Sciatic nerve (tissue), 2 donors: ENCODE measurements around the gene NEUROG1. TPM values are rescaled to one million over a fixed set of nuclear protein-coding genes. Genes with fewer than 3 reads are reported as not detected.

Experiments used
- ATAC-seq: fragments of 200-7000 bp; cut with Tn5 transposase; one replicate; pipeline ENCODE4 v1.9.1; 2020; ENCODE audit warnings: mild to moderate bottlenecking, moderate library complexity
- DNase-seq: peaks from one replicate; pipeline ENCODE4 v3.0.0-alpha.2; 2020; ENCODE audit warnings: low spot score
- intact Hi-C: fragments of 100-400 bp; cut with DNase I; formaldehyde crosslinking; loops from one replicate; pipeline ENCODE4 v1.14.2; 2022
- total RNA-seq: library from RNA; stranded (reverse); fragmentation: NEBNext Ultra II Directional; extraction: Animal tissue kit (Norgen Biotek cat#: 25700); gene quantifications from one replicate; pipeline ENCODE4 v1.2.1, GENCODE V29; 2021
- donor health status: DM: no; HTN: no; CAD: no.
- donor health status: DM: no; HTN: no; CAD: no.

The NEUROG1 gene, protein sequence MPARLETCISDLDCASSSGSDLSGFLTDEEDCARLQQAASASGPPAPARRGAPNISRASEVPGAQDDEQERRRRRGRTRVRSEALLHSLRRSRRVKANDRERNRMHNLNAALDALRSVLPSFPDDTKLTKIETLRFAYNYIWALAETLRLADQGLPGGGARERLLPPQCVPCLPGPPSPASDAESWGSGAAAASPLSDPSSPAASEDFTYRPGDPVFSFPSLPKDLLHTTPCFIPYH
- total RNA-seq = not detected

DNA sequence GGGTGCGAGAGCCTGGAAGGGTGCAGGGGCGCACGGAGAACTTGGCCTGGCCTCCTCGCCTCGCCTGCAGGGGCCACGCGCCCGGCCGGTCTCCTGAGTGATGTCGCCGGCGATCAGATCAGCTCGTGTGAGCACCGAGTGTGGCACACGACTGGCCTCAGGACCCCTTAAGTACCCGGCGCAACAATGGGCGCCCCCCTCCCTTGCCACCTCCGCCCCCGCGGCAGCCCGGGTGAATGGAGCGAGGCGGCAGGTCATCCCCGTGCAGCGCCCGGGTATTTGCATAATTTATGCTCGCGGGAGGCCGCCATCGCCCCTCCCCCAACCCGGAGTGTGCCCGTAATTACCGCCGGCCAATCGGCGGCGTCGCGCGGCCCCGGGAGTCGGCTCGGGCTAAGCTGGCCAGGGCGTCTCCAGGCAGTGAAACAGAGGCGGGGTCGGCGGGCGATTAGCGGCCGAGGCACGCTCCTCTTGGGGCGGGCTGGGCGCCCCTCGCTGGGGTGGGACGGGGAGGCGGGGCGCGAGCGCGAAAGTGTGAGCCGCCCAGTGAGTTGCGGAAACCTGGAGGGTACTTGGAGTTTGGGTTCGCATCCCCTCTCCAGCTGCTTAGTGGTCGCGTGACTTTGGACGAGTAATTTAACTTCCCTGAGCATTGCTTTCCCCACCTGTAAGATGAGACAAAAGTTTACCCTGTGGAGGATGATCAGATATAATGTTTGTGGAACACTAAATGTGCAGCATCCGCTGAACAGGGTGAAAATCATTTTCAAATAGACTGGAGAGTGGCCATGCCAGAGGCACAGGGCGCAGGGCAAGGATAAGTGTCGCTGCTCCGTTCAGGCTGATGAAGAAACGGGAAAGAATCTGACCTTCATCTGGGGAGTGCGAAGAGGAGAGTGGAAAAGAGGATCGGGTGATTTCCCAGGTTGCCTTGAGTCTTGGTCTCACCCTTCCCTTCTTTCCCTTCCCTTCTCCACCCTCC, at the start of gene NEUROG1:
Gene NEUROG1, minus strand, starts transcription at position 145 of the 982 bp plus-strand sequence. CDS start 274 bp downstream, outside the sequence.
- ATAC-seq (no peak), DNase-seq (no peak)
- intact Hi-C loops = no loop called here

DNA sequence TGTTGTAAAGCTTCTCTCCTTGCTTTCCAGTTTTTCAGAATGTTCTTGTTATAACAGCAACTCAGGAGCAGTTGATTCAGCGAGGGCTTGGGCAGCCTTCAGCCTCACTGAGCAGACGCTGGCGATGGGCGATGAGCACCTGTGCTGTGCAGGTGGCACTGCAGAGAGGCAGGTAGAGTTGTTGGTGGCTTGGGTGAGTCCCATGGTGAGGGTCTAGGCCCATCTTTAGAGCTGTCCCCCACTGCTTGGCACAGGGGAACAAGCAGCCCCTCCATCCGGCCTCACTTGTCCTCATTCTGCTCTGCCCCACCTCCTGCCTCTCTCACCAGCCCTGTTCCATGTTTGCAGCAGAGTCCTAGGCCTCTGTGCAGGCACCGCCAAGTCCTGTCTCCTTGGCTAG, 49.2 kb upstream of the NEUROG1 start:
- intact Hi-C loops = loop anchor here (10.0 kb wide), 1 partner anchor 140 kb away; no protein-coding TSS in a partner anchor
- DNase-seq = no peak
- no peak for ATAC-seq

DNA sequence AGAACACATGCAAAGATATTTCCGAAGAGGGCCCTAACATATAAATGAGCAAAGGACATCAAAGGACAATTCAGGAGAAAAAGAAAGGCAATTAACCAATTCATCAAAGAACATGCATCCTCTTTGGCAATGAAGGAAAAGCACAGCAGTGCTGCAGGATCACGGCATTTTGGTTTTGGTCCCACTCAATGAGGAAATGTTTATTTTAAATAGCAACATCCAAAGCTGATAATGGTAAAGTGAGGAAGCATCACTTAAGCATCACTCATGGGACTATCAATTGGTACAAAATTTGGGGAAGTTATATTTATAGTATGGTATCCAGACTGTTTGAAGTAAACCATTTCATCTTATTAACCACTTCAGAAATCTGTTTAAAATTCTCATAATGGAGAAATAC, 48.5 kb upstream of the NEUROG1 start:
- ATAC-seq = no peak
- intact Hi-C loops = loop anchor here (10.0 kb wide), 1 partner anchor 141 kb away; no protein-coding TSS in a partner anchor

DNA sequence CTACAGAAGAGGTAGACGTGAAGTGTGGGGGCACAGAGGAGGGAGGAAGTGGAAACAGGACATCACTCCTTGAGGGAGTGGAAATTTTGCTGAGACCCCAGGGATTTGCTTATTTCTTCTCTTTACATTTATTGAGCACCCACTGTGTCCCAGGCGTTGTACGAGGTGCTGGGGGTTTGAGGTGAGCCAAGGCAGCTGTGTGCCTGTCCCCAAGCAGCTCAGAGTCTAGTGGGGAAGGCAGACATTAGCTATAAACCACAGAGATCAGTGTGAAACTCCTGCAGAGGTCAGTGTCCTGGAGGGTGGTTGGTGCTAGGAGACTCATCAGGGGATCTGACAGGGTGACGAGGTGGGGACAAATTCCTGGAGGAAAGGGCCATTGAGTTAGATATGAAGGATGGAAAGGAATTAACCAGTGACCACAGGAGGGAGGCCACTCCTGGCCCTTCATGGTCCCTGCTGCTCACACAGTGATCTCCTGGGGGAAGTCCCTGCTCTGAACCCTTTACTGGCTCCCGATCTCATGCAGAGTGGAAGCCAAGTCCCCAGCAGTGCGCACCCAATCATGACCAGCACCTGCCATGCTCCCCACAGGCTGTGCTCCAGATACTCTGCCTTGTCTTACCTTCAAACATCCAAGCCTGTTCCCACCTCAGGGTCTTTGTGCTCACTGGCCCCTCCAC, 46.5 kb upstream of the NEUROG1 start:
- ATAC-seq (no peak), DNase-seq (no peak)
- intact Hi-C loops = loop anchor here (10.0 kb wide), 1 partner anchor 143 kb away; no protein-coding TSS in a partner anchor

More for the DNA sequence above, 48.5 kb upstream of the NEUROG1 start:
- DNase-seq = no peak

DNA sequence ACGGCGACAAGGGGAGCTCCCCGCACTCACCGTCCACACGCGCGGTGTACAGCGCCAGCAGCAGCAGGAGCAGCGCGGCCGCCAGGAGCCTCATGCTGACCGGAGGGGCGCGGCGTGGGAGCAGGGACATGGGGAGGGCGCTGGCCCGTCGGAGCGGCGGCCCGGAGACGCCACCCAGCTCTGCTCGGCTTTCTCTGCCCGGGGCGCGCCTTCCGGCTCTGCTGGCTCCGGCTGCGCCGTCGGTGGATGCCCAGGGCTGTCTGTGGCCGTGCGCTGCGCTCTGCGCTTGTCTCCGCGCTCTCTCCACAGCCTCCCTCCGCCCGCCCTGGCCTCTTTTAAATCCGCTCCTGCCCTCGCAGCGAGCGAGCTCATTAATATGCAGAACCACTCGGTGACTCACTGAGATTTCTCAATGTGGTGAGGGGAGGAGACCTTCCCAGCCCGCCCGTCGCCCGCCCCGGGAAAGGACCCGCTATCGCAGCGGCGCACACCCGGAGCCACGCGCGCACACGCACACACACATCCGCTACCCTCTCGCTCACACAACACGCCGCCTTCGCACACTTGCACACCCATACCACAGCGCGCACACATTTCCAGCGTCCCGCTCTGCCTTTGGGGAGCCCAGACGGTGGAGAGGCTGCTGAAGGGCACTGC, 43.0 kb upstream of the NEUROG1 start, which contains the start of gene CXCL14:
Gene CXCL14, minus strand, starts transcription at position 307 of the 657 bp plus-strand sequence. Its CDS starts 213 bp downstream, at position 94.
- ATAC-seq (peak; percentile 75), DNase-seq (peak; percentile 76)
- intact Hi-C loops = loop anchor here (10.0 kb wide), 1 partner anchor 246 kb away; no protein-coding TSS in a partner anchor

DNA sequence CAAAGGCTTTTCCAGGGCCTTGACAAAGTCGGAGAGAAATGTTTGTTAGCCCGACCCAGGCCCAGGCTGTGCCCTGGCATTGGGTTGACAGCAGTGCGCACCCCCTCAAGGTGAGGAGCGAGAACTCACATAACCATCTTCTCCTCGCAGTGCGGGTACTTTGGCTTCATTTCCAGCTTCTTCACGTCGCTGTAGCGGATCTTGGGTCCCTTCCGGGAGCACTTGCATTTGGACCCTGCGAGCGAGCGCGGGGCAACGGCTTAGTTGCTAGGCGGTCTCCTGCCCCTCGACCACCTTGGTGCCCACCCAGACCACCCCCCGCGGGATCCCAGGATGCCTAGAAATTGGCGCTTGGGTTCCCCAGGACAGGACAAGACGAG, 42.5 kb upstream of the NEUROG1 start:
- ATAC-seq (no peak), DNase-seq (no peak)
- intact Hi-C loops = loop anchor here (10.0 kb wide), 1 partner anchor 247 kb away; no protein-coding TSS in a partner anchor

DNA sequence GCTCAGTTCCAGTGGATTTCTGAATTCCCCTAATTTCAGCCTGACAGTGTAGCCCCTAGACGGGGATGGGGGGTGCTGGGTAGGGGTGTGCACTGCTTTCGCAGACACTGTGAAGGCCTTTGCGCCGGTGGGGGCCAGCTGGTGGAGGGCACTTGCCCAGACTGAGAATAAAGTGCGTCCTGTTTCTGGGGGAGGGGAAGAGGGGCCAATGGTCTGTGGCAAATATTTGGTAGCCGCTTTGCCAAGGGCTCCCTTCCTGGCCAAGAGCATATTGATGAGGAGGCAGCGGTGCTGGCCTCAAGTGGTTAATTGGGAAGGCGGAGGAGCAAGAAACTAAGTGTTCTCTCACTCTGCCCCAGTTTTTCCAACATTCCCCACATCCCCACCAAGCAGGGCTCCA, 41.7 kb upstream of the NEUROG1 start:
- intact Hi-C loops = loop anchor here (10.0 kb wide), 1 partner anchor 247 kb away; no protein-coding TSS in a partner anchor
- DNase-seq (no peak), ATAC-seq (no peak)

DNA sequence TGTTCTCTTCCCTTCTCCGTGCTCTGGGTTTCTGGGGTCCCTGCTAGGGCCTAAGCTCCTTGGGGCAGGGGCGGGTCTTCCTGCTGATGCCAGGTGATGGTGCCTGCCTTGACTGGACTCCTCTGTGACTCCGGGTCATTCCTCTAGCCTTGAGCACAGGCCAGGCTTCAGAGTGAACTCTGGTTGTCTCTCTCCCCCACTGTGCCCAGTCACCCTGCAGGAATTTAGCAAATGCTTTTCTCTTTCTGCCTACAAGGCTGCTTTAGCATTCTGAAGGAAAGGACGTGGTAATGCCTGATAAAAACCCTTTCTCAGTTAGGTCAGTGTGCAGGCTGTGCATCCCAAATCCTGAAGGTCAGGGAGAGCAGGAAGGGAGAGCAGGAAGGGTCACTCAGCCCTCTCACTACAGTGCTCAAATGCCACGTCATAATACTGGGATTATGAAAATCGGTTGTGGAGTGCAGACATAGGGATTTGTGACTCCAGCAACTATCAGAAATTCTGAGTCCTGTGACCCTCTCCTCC, 40.4 kb upstream of the NEUROG1 start:
- intact Hi-C loops = loop anchor here (10.0 kb wide), 1 partner anchor 249 kb away; no protein-coding TSS in a partner anchor
- ATAC-seq (no peak), DNase-seq (no peak)

DNA sequence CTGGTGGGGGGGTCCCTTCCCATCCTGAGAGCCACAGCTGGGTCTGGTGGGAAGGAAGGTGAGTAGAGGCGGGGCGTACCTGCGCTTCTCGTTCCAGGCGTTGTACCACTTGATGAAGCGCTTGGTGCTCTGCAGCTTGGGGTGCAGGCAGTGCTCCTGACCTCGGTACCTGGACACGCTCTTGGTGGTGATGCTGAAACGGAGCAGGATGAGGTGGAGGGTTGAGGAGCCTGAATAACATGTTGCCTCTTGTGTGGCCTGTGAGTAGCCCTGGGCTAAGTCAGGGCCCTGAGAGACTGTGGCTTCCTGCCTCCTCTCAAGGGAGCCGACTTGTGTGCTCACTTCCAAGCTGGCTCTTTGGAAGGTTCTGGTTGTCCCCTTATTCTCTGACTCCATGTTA, 38.7 kb upstream of the NEUROG1 start:
- no peak for DNase-seq
- intact Hi-C loops = loop anchor here (10.0 kb wide), 1 partner anchor 250 kb away; no protein-coding TSS in a partner anchor
- ATAC-seq = no peak

DNA sequence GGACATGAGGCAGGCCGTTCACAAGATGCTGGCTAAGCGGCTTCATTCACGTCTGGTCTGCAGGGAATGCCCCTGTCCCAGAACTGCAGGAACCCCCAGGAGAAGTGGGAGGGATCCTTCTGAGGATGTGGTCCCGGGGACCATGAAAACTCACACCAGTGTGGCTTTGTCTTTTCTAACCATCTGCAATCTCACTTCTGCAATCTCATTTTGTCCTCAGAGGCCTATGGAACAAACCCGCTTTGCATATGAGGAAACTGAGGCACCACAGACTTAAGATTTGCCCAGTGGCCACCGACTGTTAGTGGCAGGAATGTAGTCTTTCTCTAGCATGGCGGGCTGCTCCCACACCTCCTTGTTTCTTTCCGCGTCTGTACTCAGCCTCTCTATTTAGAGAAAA, 36.1 kb upstream of the NEUROG1 start:
- intact Hi-C loops = loop anchor here (10.0 kb wide), 1 partner anchor 253 kb away; no protein-coding TSS in a partner anchor
- no peak for DNase-seq
- ATAC-seq = no peak

DNA sequence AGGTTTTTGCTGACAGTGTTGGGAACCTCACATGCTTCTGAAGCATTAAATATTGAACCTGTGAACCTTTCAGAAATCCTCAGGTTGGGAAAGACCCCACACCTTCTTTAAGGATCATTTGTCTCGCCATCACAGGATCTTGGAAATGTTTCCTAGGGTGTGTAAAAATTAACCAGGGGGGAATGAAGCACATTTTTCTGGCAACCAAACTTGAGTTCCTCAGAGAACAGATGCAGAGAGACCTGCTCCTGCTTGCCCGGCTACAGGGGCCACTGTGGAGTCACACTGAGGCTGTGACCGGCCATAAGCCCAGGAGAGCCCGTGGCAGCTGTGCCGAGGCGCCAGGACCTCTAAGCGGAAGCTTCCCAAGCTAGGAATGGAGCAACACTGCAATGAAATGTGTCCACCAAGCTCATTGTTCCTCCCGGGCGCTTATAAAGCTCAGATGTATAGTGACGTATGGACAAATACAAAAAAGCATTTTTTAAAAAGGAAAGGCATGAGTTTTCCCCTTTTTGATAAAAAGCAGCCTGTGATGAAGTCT, 35.4 kb upstream of the NEUROG1 start:
- no peak for ATAC-seq
- intact Hi-C loops = loop anchor here (10.0 kb wide), 1 partner anchor 254 kb away; no protein-coding TSS in a partner anchor
- no peak for DNase-seq

DNA sequence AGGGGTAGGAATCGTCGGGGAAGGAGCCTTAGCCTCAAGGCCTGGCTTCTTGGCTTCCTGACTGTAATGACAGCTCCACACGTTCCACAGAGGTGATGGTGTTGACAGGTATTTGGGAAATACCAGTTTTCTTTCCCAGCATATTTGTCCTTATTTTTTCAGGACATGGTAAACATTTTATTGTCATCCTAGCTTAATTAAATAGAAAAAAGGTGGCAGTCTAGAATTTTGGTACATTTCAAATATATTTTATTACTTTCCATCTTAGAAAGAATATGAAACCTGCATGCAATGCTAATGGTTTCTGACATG, 34.6 kb upstream of the NEUROG1 start:
- intact Hi-C loops = loop anchor here (10.0 kb wide), 1 partner anchor 254 kb away; no protein-coding TSS in a partner anchor
- ATAC-seq (no peak), DNase-seq (no peak)

DNA sequence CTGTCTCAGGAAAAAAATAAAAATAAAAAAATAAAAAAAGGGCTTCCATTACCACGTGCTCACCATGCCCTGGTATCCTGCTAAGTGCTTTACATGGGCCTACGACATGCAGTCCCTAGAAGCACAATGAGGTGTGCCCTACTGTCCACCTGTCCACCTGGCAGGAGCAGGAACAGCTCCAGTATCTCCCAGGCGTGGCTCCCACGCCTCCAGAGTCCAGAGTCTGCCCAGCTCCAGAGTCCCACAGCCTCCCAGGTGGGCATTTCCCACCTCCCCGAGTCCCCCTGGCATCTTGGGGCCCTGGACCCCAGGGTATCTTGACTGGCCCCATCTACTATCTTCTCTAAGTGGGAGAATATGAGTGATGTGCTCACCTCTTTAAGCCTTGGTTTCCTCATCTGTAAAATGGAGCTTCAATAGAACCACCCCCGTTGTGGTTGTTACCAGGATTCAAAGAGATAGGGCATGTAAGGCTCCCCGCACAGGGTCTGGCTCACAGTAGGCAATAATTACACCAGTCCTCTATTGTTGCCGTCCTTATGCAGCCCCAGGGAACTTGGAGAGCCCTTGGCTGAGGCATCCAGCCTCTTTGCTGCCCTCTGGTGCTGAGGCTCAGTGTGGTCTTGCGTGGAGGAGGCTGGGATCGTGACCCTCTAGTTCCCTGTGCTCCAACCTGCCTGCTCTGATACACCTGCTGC, 34.1 kb upstream of the NEUROG1 start:
- intact Hi-C loops = loop anchor here (10.0 kb wide), 1 partner anchor 255 kb away; no protein-coding TSS in a partner anchor
- peak; percentile 33 for ATAC-seq

DNA sequence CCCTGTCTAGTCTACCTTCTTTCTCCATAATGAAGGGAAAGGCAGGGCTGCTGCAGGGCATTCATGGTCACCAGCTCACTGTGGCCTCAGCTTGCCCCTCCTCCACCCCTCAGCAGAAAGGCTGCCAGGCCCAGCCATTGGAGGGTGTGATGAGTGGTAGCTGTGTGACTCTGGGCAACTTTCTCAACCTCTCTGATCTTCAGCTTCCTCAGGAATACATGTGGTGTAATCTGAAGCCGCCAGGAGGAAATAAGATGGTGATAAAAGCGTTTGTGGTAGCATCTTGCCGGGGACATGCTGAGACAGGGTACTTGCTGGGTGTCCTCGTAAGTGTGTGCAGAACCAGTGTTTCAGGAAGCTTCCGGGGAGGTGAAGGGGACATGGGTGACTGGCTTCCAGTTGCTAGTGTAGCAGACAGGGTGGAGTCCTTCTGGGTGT, 33.2 kb upstream of the NEUROG1 start:
- intact Hi-C loops = no loop called here
- ATAC-seq (no peak), DNase-seq (no peak)

More for the DNA sequence above, 34.1 kb upstream of the NEUROG1 start:
- DNase-seq = no peak

DNA sequence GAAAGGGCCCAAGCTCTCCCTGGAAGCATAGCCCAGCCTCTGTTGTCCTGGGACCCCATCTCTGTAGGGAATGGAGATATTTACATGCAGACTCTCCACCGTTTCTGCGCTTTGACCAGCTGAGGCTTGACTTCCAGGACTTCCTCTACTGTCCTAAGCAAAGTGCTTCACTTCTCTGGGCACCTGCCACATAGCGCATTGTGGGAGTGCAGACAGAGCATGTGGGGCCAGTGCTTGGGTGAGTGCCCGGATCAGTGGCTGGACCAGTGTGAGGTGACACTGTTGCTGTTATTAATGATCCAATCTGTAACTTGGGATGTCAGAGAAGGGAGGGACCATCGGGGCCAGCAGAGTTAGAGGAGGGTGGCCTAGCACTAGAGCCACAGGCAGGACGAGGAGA, 32.5 kb upstream of the NEUROG1 start:
- intact Hi-C loops = no loop called here
- DNase-seq (no peak), ATAC-seq (no peak)

DNA sequence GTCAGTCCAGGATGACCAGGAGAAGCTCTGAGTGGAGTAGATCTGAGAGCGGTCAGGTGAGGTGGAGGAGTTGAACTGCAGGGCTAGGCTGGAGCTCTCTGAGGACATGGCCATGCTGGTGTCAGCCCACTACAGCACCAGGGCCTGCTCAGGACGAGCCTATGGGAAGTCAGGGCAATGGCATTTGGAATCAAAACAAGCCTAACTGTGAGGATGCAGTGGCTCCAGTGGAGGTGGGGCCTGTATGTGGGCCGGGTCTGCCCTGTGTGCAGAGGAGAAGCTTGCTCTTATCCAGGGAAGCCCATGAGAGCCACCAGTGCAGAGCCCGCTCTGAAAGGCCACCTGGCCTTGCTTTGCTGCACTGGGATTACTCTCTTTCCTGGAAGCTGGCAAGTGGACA, 31.9 kb upstream of the NEUROG1 start:
- intact Hi-C loops = no loop called here

More for the DNA sequence above, 31.9 kb upstream of the NEUROG1 start:
- no peak for DNase-seq
- no peak for ATAC-seq
